NCI-H1417 (cell line): ENCODE results near the gene IGF1R.

Experiments used
- DNase-seq, 3 experiments: peaks; one replicate each; lab custom pipeline; 2025; lab: John Stamatoyannopoulos, UW

IGF1R gene

DNA sequence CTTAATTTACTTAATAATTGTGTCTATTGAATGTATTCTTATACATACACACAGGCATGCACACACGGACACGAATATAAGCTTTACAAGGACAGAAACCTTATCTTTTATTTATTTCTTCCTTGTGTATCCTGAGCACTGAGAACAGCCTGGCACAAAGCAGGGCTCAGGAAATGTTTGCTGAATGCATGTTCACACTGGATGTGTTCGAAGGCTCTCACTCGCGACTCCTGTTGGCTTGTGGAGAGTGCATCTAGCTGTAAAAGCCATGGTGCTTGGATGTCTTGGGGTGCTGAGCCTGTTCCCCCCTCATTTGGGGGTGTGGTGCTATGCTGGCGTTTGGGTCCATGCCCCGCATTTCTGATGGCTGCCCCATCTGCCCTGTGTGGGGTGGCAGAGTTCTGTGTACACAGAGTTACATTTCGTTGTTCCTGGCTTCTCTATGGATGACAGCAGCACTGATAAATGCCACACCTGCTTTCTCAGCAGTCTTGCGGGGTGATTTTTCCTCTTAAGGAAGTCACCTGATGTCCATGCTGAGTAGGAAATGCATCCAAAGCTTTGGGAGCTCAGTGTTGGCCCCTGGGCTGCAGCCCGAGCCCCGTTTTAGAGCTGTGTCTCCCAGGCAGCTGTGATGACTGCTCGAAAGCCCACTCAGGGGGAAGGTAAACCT, 148.5 kb downstream of the IGF1R start:
- peak; percentile 22 to 61 (median 57) for DNase-seq

DNA sequence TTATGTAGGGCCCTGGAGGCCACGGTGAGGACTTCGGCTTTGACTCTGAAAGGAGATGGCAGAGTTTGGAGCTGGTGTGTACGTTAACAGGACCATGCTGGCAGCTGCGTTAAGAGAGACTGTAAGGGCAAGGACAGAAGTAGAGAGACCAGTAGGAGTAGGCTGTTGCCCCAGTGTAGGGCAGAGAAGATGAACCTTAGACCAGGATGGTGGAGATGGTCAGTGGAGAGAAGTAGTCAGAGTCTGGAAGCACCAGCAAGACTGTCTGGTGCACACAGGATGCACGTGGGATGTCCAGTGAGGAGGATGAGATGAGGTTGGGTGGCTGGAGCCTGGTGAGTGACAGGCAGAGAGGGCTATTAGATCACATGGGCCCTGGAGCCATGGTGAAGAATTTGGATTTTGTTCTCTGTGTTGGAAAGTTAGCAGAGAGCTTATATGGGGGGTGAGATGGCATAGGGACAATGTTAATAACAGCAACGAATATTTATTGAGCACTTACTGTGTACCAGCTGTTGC, 150.1 kb downstream of the IGF1R start:
- no peak for DNase-seq

DNA sequence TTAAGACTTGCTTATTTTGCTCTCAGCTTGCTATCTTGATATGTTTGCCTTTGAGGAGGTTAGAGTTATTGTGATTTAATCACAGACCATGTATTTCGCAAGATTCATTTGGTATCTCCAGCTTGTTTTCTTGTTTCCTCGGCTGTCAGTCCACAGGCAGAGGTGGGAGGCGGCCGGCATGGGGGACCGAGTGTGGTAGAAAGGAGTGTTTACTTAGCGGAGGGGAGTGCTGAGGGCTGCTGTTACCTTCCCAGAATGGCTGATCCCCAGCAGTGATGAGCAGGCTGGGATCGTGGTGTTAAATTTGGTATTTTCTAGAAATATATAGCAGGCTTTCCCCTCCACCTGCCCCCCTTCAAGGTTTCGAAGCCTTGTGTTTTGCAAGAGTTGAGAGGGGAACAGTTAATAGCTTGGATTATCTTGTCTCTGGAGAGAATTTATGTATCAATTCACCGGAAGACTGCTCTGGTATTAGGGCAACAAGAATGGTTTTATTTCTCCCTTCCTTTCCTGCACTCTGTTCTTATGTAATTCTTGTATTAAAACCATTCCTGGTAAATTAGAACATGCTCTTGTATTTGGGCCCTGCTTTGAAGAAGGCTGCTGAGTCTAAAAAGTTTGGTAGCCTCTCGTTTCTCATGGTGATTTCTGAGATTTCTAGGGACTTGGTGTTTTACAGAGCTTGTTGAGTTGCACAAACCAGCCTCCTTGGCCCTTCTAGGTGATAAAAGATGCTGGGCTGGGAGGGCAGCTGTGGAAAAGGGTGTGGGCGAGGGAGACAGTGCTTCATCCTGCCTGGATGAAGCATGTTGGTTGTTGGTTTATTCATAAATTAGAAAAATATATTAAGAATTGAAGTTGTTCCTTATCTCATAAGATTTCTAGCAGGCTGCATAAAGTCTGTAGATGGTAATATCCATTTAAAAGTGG, 151.4 kb downstream of the IGF1R start:
- DNase-seq, result peak; percentile 48 to 85 (median 77)

DNA sequence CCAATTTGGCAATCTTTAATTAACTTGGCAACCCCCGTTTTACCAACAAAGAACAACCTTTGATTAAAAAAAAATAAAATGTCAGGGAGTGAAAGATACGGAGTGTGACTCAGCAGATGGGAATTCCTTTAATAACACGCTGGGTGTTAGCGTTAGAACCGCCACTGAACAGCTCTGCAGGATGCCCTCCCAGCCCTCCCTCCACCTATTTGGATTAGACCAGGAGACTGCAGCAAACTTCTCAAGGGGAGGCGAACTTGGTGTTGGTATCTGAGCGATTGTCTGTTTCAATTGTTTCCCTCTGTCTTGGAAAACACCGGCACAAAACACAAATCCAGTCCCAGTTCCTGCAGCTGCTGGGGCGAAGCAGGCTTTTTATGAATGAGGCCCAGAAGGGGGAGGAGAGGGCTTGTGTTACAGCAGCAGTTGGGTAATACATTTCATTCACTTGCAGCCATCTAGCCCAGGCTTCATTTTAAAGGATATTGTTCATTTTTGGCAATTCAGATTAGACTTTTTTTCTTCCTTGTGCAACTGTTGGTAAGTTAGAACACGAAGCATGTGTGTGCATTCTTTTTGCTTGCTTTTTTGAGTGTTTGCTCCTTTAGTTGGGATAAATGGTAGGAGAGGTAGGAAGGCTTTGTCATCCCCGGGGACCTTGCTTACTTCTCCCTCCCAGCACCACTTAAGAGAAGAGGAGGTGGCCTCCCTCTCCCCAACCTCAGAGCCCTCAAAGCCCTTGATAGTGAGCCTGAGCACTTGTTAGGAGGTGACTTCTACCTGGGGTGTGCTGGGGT, 152.3 kb downstream of the IGF1R start:
- DNase-seq, result peak; percentile 78 to 96 (median 91)

DNA sequence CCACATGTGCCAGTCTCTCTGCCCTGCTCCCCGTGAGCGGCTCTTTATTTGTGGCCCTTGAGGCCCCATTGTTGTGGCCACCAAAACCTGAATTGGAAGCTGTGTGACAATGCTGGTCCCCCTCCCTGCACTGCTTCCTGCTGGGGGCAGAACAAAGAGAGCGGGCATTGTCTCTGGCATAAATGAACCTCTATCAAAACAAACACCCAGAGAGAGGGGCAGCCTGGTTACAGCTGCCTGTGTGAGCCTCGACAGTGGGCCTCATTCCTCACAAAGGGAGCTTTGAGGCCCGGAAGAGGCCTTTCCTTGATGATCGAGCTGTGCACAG, 152.9 kb downstream of the IGF1R start:
- DNase-seq, result peak; percentile 47 to 96 (median 88)

DNA sequence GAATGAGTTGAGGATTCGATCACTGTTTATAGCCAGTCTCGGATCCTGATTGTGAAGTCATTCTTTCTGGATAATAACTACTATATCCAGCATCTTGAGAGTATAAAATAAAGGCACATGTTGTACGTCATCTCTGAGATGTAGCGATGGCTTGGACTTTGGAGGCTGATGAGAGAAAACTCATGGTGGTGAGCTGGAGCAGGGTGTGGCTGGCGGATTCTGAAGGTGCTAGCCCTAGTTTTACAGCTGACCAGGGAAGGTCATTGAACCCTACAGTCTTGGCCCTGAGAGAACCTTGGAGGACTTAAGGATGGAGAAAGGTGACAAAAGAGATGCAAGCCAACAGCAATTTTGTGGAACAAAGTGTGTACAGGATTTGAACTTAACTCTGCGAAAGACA, 153.8 kb downstream of the IGF1R start:
- DNase-seq, result no peak

DNA sequence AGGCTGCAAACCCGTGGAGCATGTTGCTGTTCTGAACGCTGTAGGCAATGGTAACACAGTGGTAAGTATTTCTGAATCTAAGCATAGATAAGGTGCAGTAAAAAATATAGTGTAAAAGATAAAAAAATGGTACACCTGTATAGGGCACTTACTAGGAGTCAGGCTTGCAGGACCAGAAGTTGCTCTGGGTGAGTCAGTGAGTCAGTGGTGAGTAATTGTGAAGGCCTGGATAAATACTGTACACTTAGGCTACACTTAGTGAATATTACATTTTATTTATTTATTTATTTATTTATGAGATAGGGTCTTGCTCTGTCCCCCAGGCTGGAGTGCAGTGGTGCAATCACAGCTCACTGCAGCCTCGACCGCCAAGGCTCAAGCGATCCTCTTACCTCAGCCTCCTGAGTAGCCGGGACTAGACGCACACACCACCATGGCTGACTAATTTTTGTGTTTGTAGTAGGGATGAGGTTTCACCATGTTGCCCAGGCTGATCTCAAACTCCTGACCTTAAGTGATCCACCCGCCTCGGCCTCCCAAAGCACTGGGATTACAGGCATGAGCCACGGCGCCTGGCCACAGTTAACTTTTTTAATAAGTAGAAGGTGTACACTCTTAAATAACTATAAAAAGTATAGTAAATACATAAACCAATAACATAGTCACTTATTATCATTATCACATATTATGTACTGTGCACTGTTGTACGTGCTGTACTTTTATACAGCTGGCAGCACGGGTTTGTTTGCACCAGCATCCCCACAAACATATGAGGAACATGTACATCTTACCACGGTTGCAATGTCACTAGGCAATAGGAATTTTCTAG, 155.1 kb downstream of the IGF1R start:
- no peak for DNase-seq

DNA sequence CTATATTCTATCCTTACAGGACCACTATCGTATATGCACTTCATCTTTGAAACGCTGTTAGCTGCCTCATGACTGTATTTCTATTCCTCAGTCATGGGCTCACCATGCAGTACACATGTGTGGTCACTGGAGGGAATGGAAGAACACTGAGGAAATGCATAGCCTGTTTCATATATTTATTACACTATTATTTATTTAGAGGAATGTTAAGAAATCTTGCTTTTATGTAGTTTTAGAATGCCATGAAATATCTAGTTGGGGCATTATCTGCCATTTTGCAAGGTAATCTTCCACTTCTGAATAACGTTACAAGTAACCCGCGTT, 155.7 kb downstream of the IGF1R start:
- no peak for DNase-seq

DNA sequence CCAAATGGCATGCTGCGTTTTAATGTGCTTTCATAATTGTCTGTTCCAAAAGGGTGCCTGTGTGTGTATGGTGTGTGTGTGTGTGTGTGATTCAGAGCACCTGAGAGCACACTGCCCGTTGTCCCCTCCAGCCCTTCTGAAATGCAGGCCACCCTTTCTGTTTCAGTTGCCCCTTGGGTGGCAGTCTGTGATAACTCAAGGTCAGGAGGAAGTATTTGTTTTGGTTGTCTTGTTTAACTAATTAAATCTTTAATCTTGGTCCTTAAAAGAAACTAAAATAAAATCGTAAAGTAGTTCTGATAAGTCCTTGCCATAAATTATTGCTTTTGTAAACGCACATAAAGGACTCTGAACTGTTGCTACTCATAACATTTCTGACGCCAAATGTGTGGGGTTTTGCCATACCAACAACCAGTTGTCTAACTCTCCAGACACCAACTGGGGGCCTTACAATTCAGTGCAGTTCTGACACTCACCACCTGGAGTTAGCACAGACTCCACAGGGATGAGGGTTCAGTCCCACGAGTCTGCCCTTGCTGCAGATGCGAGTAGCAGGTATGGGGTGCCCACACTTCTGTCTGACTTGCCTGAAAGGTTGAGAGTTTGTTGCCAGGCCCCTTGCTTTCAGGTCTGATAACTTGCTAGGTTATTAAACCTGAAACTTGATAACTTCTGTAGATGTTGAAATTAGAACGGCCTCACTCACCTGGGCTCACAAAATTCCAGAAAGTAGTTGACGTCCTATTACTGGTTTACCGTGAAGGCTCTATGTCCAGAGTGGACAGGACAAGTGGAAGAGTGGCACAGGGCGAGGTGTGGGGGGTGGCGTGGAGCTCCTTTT, 157.3 kb downstream of the IGF1R start:
- peak in 1 of 3 experiments; percentile 15 for DNase-seq

DNA sequence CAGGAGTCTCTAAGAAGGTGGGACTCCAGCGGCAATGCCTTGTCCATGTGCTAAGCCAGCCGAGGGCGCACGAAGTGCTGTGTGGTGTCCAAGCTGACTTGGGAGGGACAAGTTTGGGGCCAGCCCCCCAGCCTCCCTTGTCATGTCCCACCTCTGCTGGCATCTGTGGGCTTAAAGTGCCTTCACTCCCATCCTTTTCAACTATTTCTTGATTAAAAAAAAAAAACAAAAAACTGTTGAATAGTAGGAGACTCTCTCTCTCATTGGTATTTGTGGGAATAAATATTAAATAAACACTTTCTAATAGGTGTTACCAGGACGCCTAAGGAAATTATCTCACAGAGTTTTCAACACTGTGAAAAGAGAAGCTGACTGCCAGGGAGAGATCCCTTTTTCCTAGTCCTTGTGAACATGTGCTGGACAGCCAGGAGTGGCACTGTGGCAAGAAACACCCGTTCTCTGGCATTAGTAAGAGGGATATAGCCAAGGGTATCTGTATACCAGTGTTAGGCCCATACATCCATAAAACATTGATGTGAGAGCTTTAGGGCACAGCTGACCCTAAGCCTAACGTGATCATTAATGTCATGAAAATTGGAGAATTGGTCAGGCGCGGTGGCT, 158.0 kb downstream of the IGF1R start:
- no peak for DNase-seq

DNA sequence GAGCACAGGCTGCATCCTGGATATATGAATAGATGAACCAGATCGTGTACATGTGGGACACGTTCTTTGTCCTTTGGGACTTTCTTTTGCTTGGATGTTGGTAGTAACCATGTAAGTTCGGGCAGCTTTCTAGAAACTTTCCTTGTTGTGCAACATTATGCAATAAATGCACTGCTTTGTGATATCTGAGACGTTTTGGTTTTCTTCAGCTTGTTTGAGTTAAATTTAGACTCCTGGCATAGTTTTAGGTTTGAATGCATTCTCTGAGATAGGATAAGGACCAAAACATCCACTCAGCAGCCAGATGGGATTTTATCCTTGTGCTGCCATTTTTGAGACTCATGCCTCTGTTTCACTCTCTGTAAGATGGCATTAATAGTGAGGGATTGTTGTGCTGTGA, 158.9 kb downstream of the IGF1R start:
- DNase-seq, result no peak

DNA sequence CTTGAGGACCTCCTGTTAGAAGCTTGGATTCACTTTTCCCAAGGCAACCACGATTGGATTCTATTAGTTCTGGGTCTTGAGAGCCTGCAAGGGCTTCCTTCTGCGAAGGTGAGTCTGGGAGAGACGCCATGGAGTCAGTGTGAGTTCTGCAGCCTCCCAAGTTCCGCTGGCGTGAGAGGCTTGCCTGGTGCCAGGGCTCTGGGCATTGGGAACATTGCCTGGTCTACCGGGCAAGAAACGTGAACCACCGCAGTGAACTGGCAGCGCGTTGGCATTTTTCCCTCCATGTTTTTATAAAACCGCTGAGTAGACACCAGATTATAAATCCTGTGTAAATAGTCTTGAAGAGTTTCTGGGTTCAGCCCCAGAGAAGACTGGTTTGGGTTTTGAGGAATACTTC, 160.9 kb downstream of the IGF1R start:
- DNase-seq, result no peak

DNA sequence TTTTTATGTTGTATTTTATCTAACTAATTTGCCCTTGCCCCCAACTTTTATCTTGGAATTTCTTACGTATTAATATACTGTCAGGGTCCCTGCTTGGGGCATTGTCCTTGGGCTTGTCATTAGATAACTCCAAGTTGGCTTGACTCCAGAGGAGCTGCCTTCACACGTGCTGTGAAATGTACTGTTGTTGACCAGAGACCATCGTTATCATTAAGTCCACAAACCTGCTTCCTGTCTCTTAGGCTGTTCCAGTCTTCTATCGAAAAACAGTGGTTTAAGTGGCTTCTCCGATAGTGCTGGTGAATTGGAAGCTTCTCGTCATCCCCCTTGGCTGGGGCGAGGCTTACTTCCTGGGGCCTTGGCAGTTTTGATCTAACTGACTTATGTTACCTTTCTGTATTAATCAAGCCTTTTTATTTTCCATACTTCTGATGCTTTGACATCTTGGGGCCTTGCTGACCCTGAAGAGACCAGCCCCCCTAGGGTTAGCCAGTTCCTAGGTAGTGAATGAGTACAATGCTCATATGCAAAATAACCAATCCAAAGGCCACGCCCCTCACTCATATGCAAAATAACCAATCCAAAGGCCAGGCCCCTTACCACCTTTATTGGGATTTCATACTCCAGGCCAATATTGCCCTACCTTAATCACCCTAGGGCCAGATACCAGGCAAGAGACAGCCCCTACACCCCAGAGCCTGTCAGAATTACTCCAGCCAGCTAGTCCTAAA, 164.5 kb downstream of the IGF1R start:
- DNase-seq, result no peak

DNA sequence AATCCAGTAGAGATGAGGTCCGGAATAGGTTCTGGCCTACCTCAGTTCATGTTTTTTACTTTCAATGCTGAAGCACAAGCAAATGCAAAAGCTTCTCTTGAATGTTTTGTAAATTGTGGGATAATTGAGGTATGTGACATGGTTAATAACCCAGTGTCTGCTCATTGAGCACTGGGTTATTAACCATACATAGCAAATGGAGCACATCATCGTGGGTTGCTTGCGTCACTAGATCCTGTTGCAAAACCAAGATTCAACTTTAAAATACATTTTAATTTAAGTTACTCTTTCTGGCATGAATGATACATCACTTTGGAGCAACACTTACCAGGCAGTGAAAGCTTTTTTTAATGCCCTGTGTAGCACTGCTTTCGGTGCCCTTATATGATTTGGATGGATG, 165.6 kb downstream of the IGF1R start:
- no peak for DNase-seq

DNA sequence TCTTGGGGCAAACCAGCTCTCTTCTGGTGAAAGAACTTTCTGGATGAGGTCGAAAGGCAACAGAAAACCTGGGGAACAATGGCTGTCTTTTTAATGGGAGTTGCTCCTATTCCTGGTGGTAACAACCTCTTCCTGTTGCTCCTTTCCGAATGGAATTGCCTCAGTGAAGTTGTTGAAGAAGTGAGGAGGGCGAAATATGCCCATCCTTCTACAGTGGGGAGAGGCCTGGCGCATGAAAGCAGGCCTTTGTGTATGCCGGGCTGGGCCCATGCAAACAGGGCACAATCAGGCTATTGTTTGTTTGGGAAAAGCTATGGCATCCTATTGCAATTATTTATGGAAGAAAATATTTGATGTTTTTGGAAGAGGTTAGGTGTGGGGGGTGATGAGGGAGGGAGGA, 166.9 kb downstream of the IGF1R start:
- DNase-seq, result no peak

DNA sequence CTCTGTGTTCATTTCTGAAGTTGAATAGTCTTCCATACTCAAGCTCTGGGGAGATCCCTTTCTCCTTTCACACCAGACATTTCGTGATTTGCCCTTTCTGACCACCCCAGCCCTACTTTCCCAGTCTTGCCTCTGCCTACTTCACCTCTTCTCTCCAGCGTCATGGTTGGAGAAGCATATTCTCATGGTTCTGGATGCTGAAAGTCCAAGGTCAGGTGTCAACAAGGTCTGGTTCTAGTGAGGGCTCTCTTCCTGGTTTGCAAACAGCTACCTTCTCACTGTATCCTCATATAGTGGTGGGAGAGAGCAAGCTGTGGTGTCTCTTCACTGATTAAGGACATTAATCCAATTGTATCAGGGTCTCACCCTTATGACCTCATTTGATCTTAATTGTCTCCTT, 169.4 kb downstream of the IGF1R start:
- no peak for DNase-seq

DNA sequence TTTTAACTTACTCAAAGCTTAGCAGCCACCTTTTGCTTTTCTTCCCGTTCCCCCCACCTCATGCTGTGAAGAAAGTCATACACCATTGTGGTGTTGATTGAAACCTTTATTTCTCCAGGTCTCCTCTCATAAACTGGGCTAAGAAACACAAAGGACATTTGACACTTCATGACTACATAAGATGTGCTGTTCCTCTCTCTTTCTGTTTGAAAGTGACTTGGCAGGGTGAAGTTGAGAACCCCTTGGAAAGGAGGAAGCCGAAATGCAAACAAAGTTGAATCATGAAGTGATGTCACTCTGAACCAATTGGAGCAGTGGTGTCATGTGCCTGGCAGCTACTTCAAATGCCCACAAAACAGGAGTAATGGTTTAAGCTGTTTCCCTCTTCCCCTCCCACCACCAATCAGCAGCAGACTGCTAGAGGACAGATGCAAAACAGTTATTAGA, 174.7 kb downstream of the IGF1R start:
- DNase-seq, result peak in 2 of 3 experiments; percentile 35 to 84

DNA sequence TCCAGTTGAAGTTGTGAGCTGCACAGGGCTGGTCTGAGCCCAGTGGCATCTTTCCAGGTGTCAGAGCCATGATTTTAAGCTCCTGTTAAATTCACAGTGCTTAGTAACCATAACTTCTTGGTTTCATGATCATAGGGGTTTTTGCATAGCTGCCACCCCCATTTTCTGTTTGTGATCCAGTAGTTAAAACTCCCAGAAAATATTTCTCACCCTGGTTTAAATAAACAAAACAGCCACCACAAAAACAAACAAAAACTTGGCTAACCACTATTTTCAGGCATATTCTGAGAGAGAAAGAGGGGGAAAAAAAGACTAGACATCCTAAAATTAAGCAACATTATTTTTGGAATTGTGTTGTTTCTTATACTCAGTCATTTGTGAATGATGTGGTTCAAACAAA, 175.3 kb downstream of the IGF1R start:
- DNase-seq, result no peak

DNA sequence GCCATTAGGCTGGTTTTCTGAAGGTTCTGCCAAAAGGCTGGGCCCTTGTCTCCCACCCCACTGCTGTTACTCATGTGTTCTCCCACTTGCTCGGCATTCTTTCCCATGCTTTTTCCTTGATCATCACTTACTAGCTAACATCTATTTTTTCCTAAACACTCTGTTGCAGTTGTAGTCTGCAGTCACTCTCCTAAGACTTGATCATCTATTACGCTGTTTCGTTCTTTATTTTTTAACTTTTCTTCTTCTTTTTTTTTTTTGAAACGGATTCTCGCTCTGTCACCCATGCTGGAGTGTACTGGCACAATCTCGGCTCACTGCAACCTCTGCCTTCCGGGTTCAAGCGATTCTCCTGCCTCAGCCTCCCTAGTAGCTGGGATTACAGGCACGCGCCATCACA, 176.3 kb downstream of the IGF1R start:
- no peak for DNase-seq
